Smooth muscle cell (in vitro differentiated cells): ENCODE data around the gene MMP19. TPM values are rescaled to one million over a fixed set of nuclear protein-coding genes. Genes with fewer than 3 reads are reported as not detected.
"Not testable (repeated sequence)": the region's sequence is repeated elsewhere in the genome, so short reads cannot be mapped to it uniquely, and the experiment has no call there.

Experiments used
- DNase-seq: peaks from one replicate; lab custom pipeline; 2025; ENCODE audit not compliant: unreplicated experiment; lab: John Stamatoyannopoulos, UW
- H2AFZ ChIP-seq: fragments of 200-600 bp; sonication (generic); 2 replicates; pipeline ENCODE4 v1.6.0; 2016; ENCODE audit warnings: antibody characterized with exemption, low read depth, mild to moderate bottlenecking
- H3F3A ChIP-seq: fragments of 200-600 bp; sonication (generic); 2 replicates; pipeline ENCODE4 v1.6.0; 2017; ENCODE audit warnings: antibody characterized with exemption, low read depth
- H3K27ac ChIP-seq: fragments of 200-600 bp; sonication (generic); 2 replicates; pipeline ENCODE4 v1.5.1; 2016; ENCODE audit warnings: low read depth, mild to moderate bottlenecking
- H3K27me3 ChIP-seq: fragments of 200-600 bp; sonication (generic); 2 replicates; pipeline ENCODE4 v1.6.1; 2016; ENCODE audit warnings: low read depth, mild to moderate bottlenecking
- H3K36me3 ChIP-seq: fragments of 200-600 bp; sonication (generic); 2 replicates; pipeline ENCODE4 v1.5.1; 2016; ENCODE audit warnings: low read depth
- H3K4me1 ChIP-seq: fragments of 200-600 bp; sonication (generic); 2 replicates; pipeline ENCODE4 v1.5.1; 2016; ENCODE audit warnings: low read depth
- H3K4me2 ChIP-seq: fragments of 200-600 bp; sonication (generic); 2 replicates; pipeline ENCODE4 v1.6.0; 2016; ENCODE audit warnings: mild to moderate bottlenecking
- H3K4me3 ChIP-seq: fragments of 200-600 bp; sonication (generic); 2 replicates; pipeline ENCODE4 v1.5.1; 2016; ENCODE audit warnings: mild to moderate bottlenecking
- H3K79me2 ChIP-seq: fragments of 200-600 bp; sonication (generic); 2 replicates; pipeline ENCODE4 v1.6.0; 2016; ENCODE audit warnings: low read depth, mild to moderate bottlenecking
- H3K9ac ChIP-seq: fragments of 200-600 bp; sonication (generic); 2 replicates; pipeline ENCODE4 v1.6.0; 2016; ENCODE audit warnings: low read depth
- H3K9me3 ChIP-seq: fragments of 200-600 bp; sonication (generic); replicated peaks from 2 replicates; pipeline ENCODE4 v1.5.1; 2016; ENCODE audit warnings: low read depth
- H4K20me1 ChIP-seq: fragments of 200-600 bp; sonication (generic); 2 replicates; pipeline ENCODE4 v1.6.0; 2016; ENCODE audit warnings: low read depth
- CTCF ChIP-seq: fragments of 200-600 bp; sonication (generic); IDR thresholded peaks from 2 replicates; pipeline ENCODE4 v1.5.1; 2017; ENCODE audit warnings: borderline replicate concordance, mild to moderate bottlenecking, antibody characterized with exemption; ENCODE audit not compliant: insufficient read depth, poor library complexity, severe bottlenecking
- WGBS: methylation state at CpG from one replicate; pipeline ENCODE4 v1.1.7; 2016; ENCODE audit warnings: low lambda C conversion rate; 5-methylcytosine and 5-hydroxymethylcytosine counted together
- polyA plus RNA-seq: library from polyadenylated mRNA; unstranded; fragments of >200 nt; fragmentation: Nextera tagmentation; extraction: Ambion mirVana; gene quantifications from 2 replicates; pipeline ENCODE4 v1.2.1, GENCODE V29; 2016
- total RNA-seq: library from RNA; depleted of rRNA; stranded (reverse); fragments of >200 nt; gene quantifications from 2 replicates; pipeline ENCODE4 v1.2.3, GENCODE V29; 2014

Gene MMP19
- total and polyA plus RNA-seq, 2 experiments from 2014 or later = 14.9 to 15.6 TPM

GRCh38 chr12:55865327-55865726, 22.6 kb upstream of the MMP19 start:
- TF ChIP-seq CTCF = no peak
- H3K27me3 ChIP-seq = no peaks in the 10 kb centered on the region
- no peak for DNase-seq
- H3K27ac ChIP-seq = no peak overlapping the region
- no peak overlapping the region for H3K4me3 ChIP-seq
- H4K20me1 ChIP-seq = no peaks in the 10 kb centered on the region
- H3K36me3 ChIP-seq = no peaks in the 10 kb centered on the region
- no peak overlapping the region for H3K4me2 ChIP-seq
- H3K79me2 ChIP-seq = no peaks in the 10 kb centered on the region
- no peak overlapping the region for H2AFZ ChIP-seq
- no peak overlapping the region for H3K9ac ChIP-seq
- H3K4me1 ChIP-seq = no peaks in the 10 kb centered on the region
- no peaks in the 10 kb centered on the region for H3K9me3 ChIP-seq
- no peaks in the 10 kb centered on the region for H3F3A ChIP-seq
- WGBS = 92% methylated on average over 2 of the region's 2 CpGs

GRCh38 chr12:55862931-55863330, 20.2 kb upstream of the MMP19 start:
- not testable (repeated sequence) for H3K9ac ChIP-seq, H3K4me1 ChIP-seq, H3K4me2 ChIP-seq, DNase-seq, H3K27ac ChIP-seq, H3F3A ChIP-seq, H3K27me3 ChIP-seq, H4K20me1 ChIP-seq, H3K79me2 ChIP-seq, H3K36me3 ChIP-seq, H3K4me3 ChIP-seq, H2AFZ ChIP-seq, H3K9me3 ChIP-seq
- whole genome bisulfite sequencing = 96% methylated on average over 13 of the region's 13 CpGs

GRCh38 chr12:55862286-55862685, 19.6 kb upstream of the MMP19 start:
- no peak for DNase-seq
- no peaks in the 10 kb centered on the region for H3K27me3 ChIP-seq
- H3K27ac ChIP-seq = no peak overlapping the region

GRCh38 chr12:55861871-55862270, 19.1 kb upstream of the MMP19 start:
- DNase-seq = no peak
- no peak overlapping the region for H3K4me2 ChIP-seq
- H3K9me3 ChIP-seq = no peaks in the 10 kb centered on the region
- H3K79me2 ChIP-seq = no peaks in the 10 kb centered on the region
- H3K27me3 ChIP-seq = no peaks in the 10 kb centered on the region
- no peak overlapping the region for H3K4me3 ChIP-seq
- H3K27ac ChIP-seq = no peak overlapping the region
- H3K9ac ChIP-seq = no peak overlapping the region
- no peak overlapping the region for H2AFZ ChIP-seq
- 87% methylated on average over 3 of the region's 3 CpGs for WGBS
- H3F3A ChIP-seq = no peaks in the 10 kb centered on the region
- H4K20me1 ChIP-seq = no peaks in the 10 kb centered on the region
- TF ChIP-seq CTCF = no peak
- H3K36me3 ChIP-seq = no peaks in the 10 kb centered on the region
- no peaks in the 10 kb centered on the region for H3K4me1 ChIP-seq

More at GRCh38 chr12:55862286-55862685, 19.6 kb upstream of the MMP19 start:
- H2AFZ ChIP-seq = no peak overlapping the region
- H3K4me1 ChIP-seq = no peaks in the 10 kb centered on the region
- TF ChIP-seq CTCF = no peak
- H3F3A ChIP-seq = no peaks in the 10 kb centered on the region
- H3K9me3 ChIP-seq = no peaks in the 10 kb centered on the region
- no peaks in the 10 kb centered on the region for H3K36me3 ChIP-seq
- no peak overlapping the region for H3K4me2 ChIP-seq
- H3K4me3 ChIP-seq = no peak overlapping the region
- no peaks in the 10 kb centered on the region for H4K20me1 ChIP-seq
- no peaks in the 10 kb centered on the region for H3K79me2 ChIP-seq
- no peak overlapping the region for H3K9ac ChIP-seq
